ENCODE results near the gene FBXO5. TPM values are rescaled to one million over a fixed set of nuclear protein-coding genes. Genes with fewer than 3 reads are reported as not detected.

The FBXO5 gene
- total RNA-seq, 1 experiment from 2014 or later = 67.9 TPM

GRCh38 chr6:153031335-153031955 is 48.6 kb upstream of the FBXO5 start:
- ChIA-PET POLR2A (ENCODE audit: low non-redundant PET) (no interaction called here), CTCF (no interaction called here)
- TF ChIP-seq CTCF (conservative IDR thresholded peaks at IDR 0.05; ENCODE audit: low read depth, low read length) = no peak
- TF ChIP-seq EZH2 (IDR thresholded peaks at IDR 0.05; ENCODE audit: borderline replicate concordance, low read depth, low read length, poor library complexity, severe bottlenecking) = no peak

GRCh38 chr6:153028963-153029362 is 46.1 kb upstream of the FBXO5 start:
- no TSS peak for BruUV-seq (replicated peaks)
- no peak overlapping the region for H3K4me3 ChIP-seq (ENCODE audit: low read depth, low read length, poor library complexity, severe bottlenecking)
- TF ChIP-seq EZH2 (IDR thresholded peaks at IDR 0.05; ENCODE audit: borderline replicate concordance, low read depth, low read length, poor library complexity, severe bottlenecking) (no peak), CTCF (conservative IDR thresholded peaks at IDR 0.05; ENCODE audit: low read depth, low read length) (no peak)
- intact Hi-C loops (cut with micrococcal nuclease; ENCODE audit: unreplicated experiment) = no loop called here
- CTCF ChIA-PET = no interaction called here
- no peaks in the 10 kb centered on the region for H3K9me3 ChIP-seq (ENCODE audit: low read depth, low read length, poor library complexity, severe bottlenecking)
- no peaks in the 10 kb centered on the region for H3K36me3 ChIP-seq (ENCODE audit: insufficient read depth, low read length, poor library complexity, severe bottlenecking)
- DNase-seq (ENCODE audit: low spot score) = no peak
- no peaks in the 10 kb centered on the region for H3K27me3 ChIP-seq (replicated peaks; ENCODE audit: insufficient read depth, low read depth, low read length, poor library complexity)
- H3K27ac ChIP-seq (ENCODE audit: low read depth, low read length, poor library complexity, severe bottlenecking) = no peak overlapping the region
- no peaks in the 10 kb centered on the region for H3K4me1 ChIP-seq (ENCODE audit: insufficient read depth, low read length, poor library complexity, severe bottlenecking)
- POLR2A ChIA-PET (ENCODE audit: low non-redundant PET) = no interaction called here

More at GRCh38 chr6:153031335-153031955, 48.6 kb upstream of the FBXO5 start:
- Histone ChIP-seq H3K36me3 (ENCODE audit: insufficient read depth, low read length, poor library complexity, severe bottlenecking) (no peaks in the 10 kb centered on the region), H3K27me3 (replicated peaks; ENCODE audit: insufficient read depth, low read depth, low read length, poor library complexity) (no peaks in the 10 kb centered on the region), H3K27ac (ENCODE audit: low read depth, low read length, poor library complexity, severe bottlenecking) (no peak overlapping the region), H3K9me3 (ENCODE audit: low read depth, low read length, poor library complexity, severe bottlenecking) (no peaks in the 10 kb centered on the region), H3K4me3 (ENCODE audit: low read depth, low read length, poor library complexity, severe bottlenecking) (no peak overlapping the region), H3K4me1 (ENCODE audit: insufficient read depth, low read length, poor library complexity, severe bottlenecking) (no peaks in the 10 kb centered on the region)
- no TSS peak for BruUV-seq (replicated peaks)
- no peak for DNase-seq (ENCODE audit: low spot score)
- intact Hi-C loops (cut with micrococcal nuclease; ENCODE audit: unreplicated experiment) = loop anchor here (5.0 kb wide), 5 partner anchors 76 to 916 kb away; no protein-coding TSS in a partner anchor

- CTCF ChIA-PET = interaction anchor here (0.5 kb wide), 1 partner anchor 284 kb away, joined by 3 read pairs; no protein-coding TSS in a partner anchor
Observed at GRCh38 chr6:153028286-153028685, 45.4 kb upstream of the FBXO5 start.

More at GRCh38 chr6:153028286-153028685, 45.4 kb upstream of the FBXO5 start:
- Histone ChIP-seq H3K4me3 (ENCODE audit: low read depth, low read length, poor library complexity, severe bottlenecking) (no peak overlapping the region), H3K9me3 (ENCODE audit: low read depth, low read length, poor library complexity, severe bottlenecking) (no peaks in the 10 kb centered on the region), H3K27ac (ENCODE audit: low read depth, low read length, poor library complexity, severe bottlenecking) (no peak overlapping the region), H3K27me3 (replicated peaks; ENCODE audit: insufficient read depth, low read depth, low read length, poor library complexity) (no peaks in the 10 kb centered on the region), H3K4me1 (ENCODE audit: insufficient read depth, low read length, poor library complexity, severe bottlenecking) (no peaks in the 10 kb centered on the region), H3K36me3 (ENCODE audit: insufficient read depth, low read length, poor library complexity, severe bottlenecking) (no peaks in the 10 kb centered on the region)
- TF ChIP-seq EZH2 (IDR thresholded peaks at IDR 0.05; ENCODE audit: borderline replicate concordance, low read depth, low read length, poor library complexity, severe bottlenecking) (no peak), CTCF (conservative IDR thresholded peaks at IDR 0.05; ENCODE audit: low read depth, low read length) (no peak)
- intact Hi-C loops (cut with micrococcal nuclease; ENCODE audit: unreplicated experiment) = no loop called here
- no peak for DNase-seq (ENCODE audit: low spot score)
- POLR2A ChIA-PET (ENCODE audit: low non-redundant PET) = no interaction called here
- no TSS peak for BruUV-seq (replicated peaks)

Data from A673 (cell line).